Uterus (tissue), 4 donors: ENCODE data around the gene GRIK4. TPM values are rescaled to one million over a fixed set of nuclear protein-coding genes. Genes with fewer than 3 reads are reported as not detected.
"Not testable (repeated sequence)": the region's sequence is repeated elsewhere in the genome, so short reads cannot be mapped to it uniquely, and the experiment has no call there.

Experiments used
- DNase-seq, 2 donors: peaks; one replicate each; pipeline ENCODE4 v3.0.0-alpha.2; 2019 to 2020
- H3K27ac ChIP-seq, 2 donors: fragments of 200-600 bp; sonication (generic); 1 replicate in 1 of 2; 2 replicates in 1 of 2; pipeline ENCODE4 v1.5.1; 2016 to 2018
- H3K27me3 ChIP-seq, 2 donors: fragments of 200-600 bp; sonication (generic); one replicate each; pipeline ENCODE4 v1.5.1; 2018 to 2019; ENCODE audit warnings: control low read depth in 1 of 2
- H3K36me3 ChIP-seq, 2 donors: fragments of 200-600 bp; sonication (generic); one replicate each; pipeline ENCODE4 v1.5.1; 2019; ENCODE audit warnings: control low read depth in 1 of 2
- H3K4me1 ChIP-seq, 2 donors: fragments of 200-600 bp; sonication (generic); one replicate each; pipeline ENCODE4 v1.5.1; 2018 to 2019; ENCODE audit warnings: control low read depth in 1 of 2
- H3K4me3 ChIP-seq, 2 donors: fragments of 200-600 bp; sonication (generic); 1 replicate in 1 of 2; 2 replicates in 1 of 2; pipeline ENCODE4 v1.5.1; 2018 to 2019; ENCODE audit warnings: mild to moderate bottlenecking in 1 of 2
- H3K9me3 ChIP-seq, 2 donors: fragments of 200-600 bp; sonication (generic); one replicate each; pipeline ENCODE4 v1.5.1; 2019; ENCODE audit warnings: control low read depth in 1 of 2
- CTCF ChIP-seq, 4 experiments: fragments of 200-600 bp in 2 of 4; fragments of 450-650 bp in 2 of 4; sonication (generic) in 2 of 4; IDR thresholded peaks; one replicate each; pipeline ENCODE4 v1.5.1; 2016 to 2019; ENCODE audit warnings: antibody characterized with exemption in 4 of 4, mild to moderate bottlenecking in 2 of 4, moderate library complexity in 1 of 4
- POLR2A ChIP-seq, 2 donors: fragments of 450-650 bp; IDR thresholded peaks; one replicate each; pipeline ENCODE4 v1.6.1; 2016; ENCODE audit warnings: antibody characterized with exemption in 2 of 2, mild to moderate bottlenecking in 1 of 2, moderate library complexity in 1 of 2
- intact Hi-C: fragments of 100-400 bp; cut with DNase I; formaldehyde crosslinking; loops from one replicate; pipeline ENCODE4 v1.15.1; 2023; ENCODE audit warnings: low total_unique reads
- total RNA-seq, 4 donors: library from RNA; depleted of rRNA in 3 of 4; stranded (reverse); fragments of >200 nt in 3 of 4; gene quantifications; one replicate each; pipeline versions ENCODE4 v1.1.0 to v1.2.4, GENCODE V29; 2014 to 2023
- donor health status: DM: yes; HTN: yes; CAD: no.

GRIK4 gene
- total RNA-seq, 4 donors from 2014 or later = 0.28 to 1.1 TPM; not detected in 2

GRCh38 chr11:120998581-120998980 lies 487.0 kb downstream of the GRIK4 start:
- DNase-seq = no peak

GRCh38 chr11:121004206-121004840 lies 492.8 kb downstream of the GRIK4 start:
- no peak overlapping the region for H3K27ac ChIP-seq
- intact Hi-C loops = no loop called here
- no peaks in the 10 kb centered on the region for H3K9me3 ChIP-seq
- no peak overlapping the region for H3K4me3 ChIP-seq
- no peaks in the 10 kb centered on the region for H3K27me3 ChIP-seq
- TF ChIP-seq POLR2A (IDR thresholded peaks at IDR 0.05) (no peak), CTCF (IDR thresholded peaks at IDR 0.05) (no peak)
- no peaks in the 10 kb centered on the region for H3K36me3 ChIP-seq
- H3K4me1 ChIP-seq = no peaks in the 10 kb centered on the region
- DNase-seq = no peak

More at GRCh38 chr11:120998581-120998980, 487.0 kb downstream of the GRIK4 start:
- Histone ChIP-seq H3K9me3 (no peaks in the 10 kb centered on the region), H3K27me3 (no peaks in the 10 kb centered on the region), H3K4me3 (no peak overlapping the region), H3K27ac (no peak overlapping the region), H3K4me1 (no peaks in the 10 kb centered on the region), H3K36me3 (no peaks in the 10 kb centered on the region)
- intact Hi-C loops = no loop called here
- no peak for TF ChIP-seq CTCF (IDR thresholded peaks at IDR 0.05)

- H3K36me3 ChIP-seq = no peaks in the 10 kb centered on the region
- no peak overlapping the region for H3K4me3 ChIP-seq
- no peaks in the 10 kb centered on the region for H3K27me3 ChIP-seq
- intact Hi-C loops = no loop called here
- DNase-seq = no peak
- no peaks in the 10 kb centered on the region for H3K9me3 ChIP-seq
- no peaks in the 10 kb centered on the region for H3K4me1 ChIP-seq
- H3K27ac ChIP-seq = no peak overlapping the region
- TF ChIP-seq POLR2A (IDR thresholded peaks at IDR 0.05) = no peak
- no peak for TF ChIP-seq CTCF (IDR thresholded peaks at IDR 0.05)
Observed at GRCh38 chr11:121006922-121007321, 495.4 kb downstream of the GRIK4 start.

GRCh38 chr11:121008551-121008950 lies 497.0 kb downstream of the GRIK4 start:
- Histone ChIP-seq H3K36me3 (no peaks in the 10 kb centered on the region), H3K4me1 (no peaks in the 10 kb centered on the region), H3K4me3 (no peak overlapping the region), H3K27me3 (no peaks in the 10 kb centered on the region), H3K9me3 (no peaks in the 10 kb centered on the region), H3K27ac (no peak overlapping the region)
- no peak for DNase-seq
- intact Hi-C loops = no loop called here
- TF ChIP-seq POLR2A (IDR thresholded peaks at IDR 0.05) = no peak

- no peak overlapping the region for H3K4me3 ChIP-seq
- no peaks in the 10 kb centered on the region for H3K9me3 ChIP-seq
- no peak overlapping the region for H3K27ac ChIP-seq
- no peak for TF ChIP-seq POLR2A (IDR thresholded peaks at IDR 0.05)
- no peak for TF ChIP-seq CTCF (IDR thresholded peaks at IDR 0.05)
- intact Hi-C loops = no loop called here
- DNase-seq = no peak
- H3K4me1 ChIP-seq = no peaks in the 10 kb centered on the region
- no peaks in the 10 kb centered on the region for H3K27me3 ChIP-seq
- no peaks in the 10 kb centered on the region for H3K36me3 ChIP-seq
Observed at GRCh38 chr11:121012091-121012490, 500.5 kb downstream of the GRIK4 start.

GRCh38 chr11:121018746-121019145 lies 507.2 kb downstream of the GRIK4 start:
- no peak overlapping the region for H3K27ac ChIP-seq
- no peaks in the 10 kb centered on the region for H3K27me3 ChIP-seq
- TF ChIP-seq CTCF (IDR thresholded peaks at IDR 0.05) (no peak), POLR2A (IDR thresholded peaks at IDR 0.05) (no peak)
- intact Hi-C loops = no loop called here
- H3K4me1 ChIP-seq = peaks cover 0 to 3% of the 10 kb centered on the region in 2 donors
- H3K4me3 ChIP-seq = no peak overlapping the region
- no peaks in the 10 kb centered on the region for H3K36me3 ChIP-seq
- no peaks in the 10 kb centered on the region for H3K9me3 ChIP-seq
- DNase-seq = no peak

- intact Hi-C loops, H3K27me3 ChIP-seq, DNase-seq: not testable (repeated sequence)
Observed at GRCh38 chr11:121021718-121022117, 510.2 kb downstream of the GRIK4 start.

More at GRCh38 chr11:121021718-121022117, 510.2 kb downstream of the GRIK4 start:
- H3K4me1 ChIP-seq, H3K9me3 ChIP-seq, H3K27ac ChIP-seq, H3K36me3 ChIP-seq, H3K4me3 ChIP-seq: not testable (repeated sequence)
